GM12891 (cell line): ENCODE measurements around the gene RIC8A.

ENCODE experiments used
- POLR2A ChIP-seq: IDR thresholded peaks from 2 replicates; pipeline ENCODE4 v1.6.1; 2011; ENCODE audit warnings: low read depth, low read length, control low read depth
- POU2F2 ChIP-seq: IDR thresholded peaks from 2 replicates; pipeline ENCODE4 v1.6.1; 2011; ENCODE audit warnings: low read depth, mild to moderate bottlenecking, control low read depth, low read length, moderate library complexity
- TAF1 ChIP-seq: IDR thresholded peaks from 2 replicates; pipeline ENCODE4 v1.6.1; 2011; ENCODE audit warnings: low read depth, low read length, control low read depth

- TF ChIP-seq POLR2A (no peak), POU2F2 (no peak), TAF1 (no peak)
These were observed 41.6 kb downstream of the RIC8A start for GRCh38 chr11:249062-249461.
